Measurements from ENCODE around the gene RASAL2. TPM values are rescaled to one million over a fixed set of nuclear protein-coding genes. Genes with fewer than 3 reads are reported as not detected.
A peak's percentile ranks its signal among the peaks of the same experiment; 100 is the strongest.

The RASAL2 gene
- total and polyA plus RNA-seq, 2 of the 4 experiments (the other 2 are of a cell fraction): 13.1 to 20.6 TPM

DNA sequence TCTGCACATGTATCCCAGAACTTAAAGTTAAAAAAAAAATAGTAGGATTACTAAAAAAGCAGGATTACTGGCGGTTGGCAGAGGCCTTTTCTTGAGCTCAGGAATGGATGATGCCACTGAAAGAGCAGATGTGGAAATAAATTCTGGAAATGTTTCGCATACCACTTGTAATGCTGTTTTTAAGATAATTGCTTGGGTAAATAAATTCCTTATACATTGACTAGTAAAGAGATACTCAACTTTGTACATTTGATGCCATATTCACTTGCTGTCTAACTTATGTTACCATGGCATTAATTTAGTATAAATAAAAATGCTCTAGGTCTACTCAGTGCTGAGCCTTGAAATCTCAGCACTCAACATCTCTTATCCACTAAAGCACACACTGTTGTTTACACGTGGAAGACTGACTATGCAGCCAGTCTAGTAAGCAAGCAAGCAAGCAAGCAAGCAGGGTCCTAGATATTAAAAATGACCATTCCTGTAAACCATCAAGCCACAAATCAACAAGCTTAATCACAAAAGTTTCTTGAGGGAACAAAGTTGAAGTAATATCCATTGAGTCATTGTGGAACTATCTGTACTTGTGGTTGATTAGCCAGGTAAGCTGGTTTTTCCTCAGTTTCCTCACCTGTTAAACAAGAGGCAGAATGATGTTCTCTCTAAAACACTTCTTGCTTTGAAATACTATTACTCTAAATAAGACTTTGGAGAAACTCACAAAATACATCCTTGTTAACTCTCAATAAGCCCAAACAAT is 1.7 kb upstream of the RASAL2 start:
- WGBS, 2 experiments (ENCODE audit: extremely low coverage in 2 of 2, insufficient read length in 1 of 2): no CpG with 5 or more reads among the region's 3 CpGs
- Histone ChIP-seq H2AFZ (replicated peaks; ENCODE audit: low read length, poor library complexity) (no peak overlapping the region), H3K79me1 (ENCODE audit: low read depth in 1 of 2, low read length in 2 of 2) (peaks cover 10 to 25% of the 10 kb centered on the region in 2 experiments), H3K4me1 (ENCODE audit: control insufficient read depth, insufficient read depth, low read length) (peaks cover 5% of the 10 kb centered on the region; the same call in 1 of the 2 replicates), H3K9ac (ENCODE audit: low read depth, low read length) (peak overlapping the region; percentile 56; the same call in 1 of the 2 replicates), H4K8ac (ENCODE audit: low read depth in 2 of 2, low read length in 2 of 2) (peak overlapping the region in 1 of 2 experiments; percentile 83; a peak in 1 of 4 replicates), H3K9me1 (ENCODE audit: insufficient read depth, low read length) (peaks cover 2% of the 10 kb centered on the region; the same call in 1 of the 2 replicates), H4K5ac (ENCODE audit: low read depth, low read length) (0 out of 2 replicates have a peak overlapping the region, but pooled peaks have one; percentile 13), H3K56ac (ENCODE audit: extremely low read depth, insufficient read depth, low read length) (peak overlapping the region; percentile 30; the same call in 1 of the 2 replicates), H2BK15ac (ENCODE audit: low read depth, low read length) (0 out of 3 replicates have a peak overlapping the region, but pooled peaks have one; percentile 25), H3K4me3 (ENCODE audit: insufficient read depth, low read depth, low read length) (no peak overlapping the region), H3K18ac (ENCODE audit: low read depth, low read length) (peak overlapping the region; percentile 37; the same call in 1 of the 2 replicates), H3K36me3 (ENCODE audit: control insufficient read depth, insufficient read depth, low read length) (no peaks in the 10 kb centered on the region), H4K20me1 (ENCODE audit: insufficient read depth, low read length) (no peaks in the 10 kb centered on the region; the same call in 1 of the 2 replicates), H4K91ac (ENCODE audit: insufficient read depth, low read depth, low read length) (no peak overlapping the region), H3K4ac (ENCODE audit: low read depth, low read length) (peak overlapping the region; percentile 58), H3K27me3 (ENCODE audit: control insufficient read depth, insufficient read depth, low read length) (no peaks in the 10 kb centered on the region), H3K14ac (replicated peaks; ENCODE audit: low read depth, low read length) (0 out of 2 replicates have a peak overlapping the region, but pooled peaks have one; percentile 14), H2BK5ac (ENCODE audit: low read depth, low read length, poor library complexity, severe bottlenecking) (peak overlapping the region; percentile 44), H2AK5ac (ENCODE audit: low read depth, low read length) (no peak overlapping the region), H2BK20ac (ENCODE audit: low read depth, low read length) (peak overlapping the region; percentile 51; the same call in 1 of the 2 replicates), H3K27ac (ENCODE audit: insufficient read depth, low read length) (peak overlapping the region; percentile 44; the same call in 1 of the 2 replicates), H3K9me3 (ENCODE audit: control insufficient read depth, insufficient read depth, low read length) (no peaks in the 10 kb centered on the region), H3K4me2 (ENCODE audit: low read depth, low read length) (peak overlapping the region; percentile 97), H3K23ac (ENCODE audit: low read depth, low read length) (peak overlapping the region; percentile 67; the same call in 1 of the 2 replicates), H2AK9ac (replicated peaks; ENCODE audit: low read depth, low read length, poor library complexity) (no peak overlapping the region), H2BK120ac (ENCODE audit: low read depth, low read length) (peak overlapping the region; percentile 58; the same call in 1 of the 2 replicates)
- BruUV-seq (replicated peaks): TSS peak; percentile 56
- ChIA-PET CTCF (interaction anchor here (0.6 to 2.6 kb wide), 2 partner anchors 17 to 60 kb away, joined by 4 to 10 read pairs; no protein-coding TSS in a partner anchor), POLR2A (ENCODE audit: unreplicated experiment) (no interaction called here)
- dilution Hi-C loops (cut with HindIII; ENCODE audit: low sequenced_read_pairs, unreplicated experiment) (no loop called here), intact Hi-C loops (cut with micrococcal nuclease) (loop anchor here (1.0 to 5.0 kb wide), 3 partner anchors 35 to 145 kb away; no protein-coding TSS in a partner anchor), in situ Hi-C loops (cut with MboI; ENCODE audit: low sequenced_read_pairs) (no loop called here)
- ATAC-seq (ENCODE audit: low read depth) (no peak), DNase-seq (peak; percentile 66)
- peak; percentile 50 for TF ChIP-seq CEBPB (IDR thresholded peaks at IDR 0.05; ENCODE audit: low read depth, low read length)
- TF ChIP-seq FOS (IDR thresholded peaks at IDR 0.05; ENCODE audit: low read depth, low read length): no peak
